GM12892 (cell line): Measurements from ENCODE around the gene CD55.

Experiments
- POLR2A ChIP-seq: IDR thresholded peaks from 2 replicates; pipeline ENCODE4 v1.6.1; 2011; ENCODE audit warnings: low read depth, low read length, control low read depth
- POLR2AphosphoS5 ChIP-seq: IDR thresholded peaks from 2 replicates; pipeline ENCODE4 v1.6.1; 2011; ENCODE audit warnings: low read depth, low read length, control low read depth
- TAF1 ChIP-seq: IDR thresholded peaks from 2 replicates; pipeline ENCODE4 v1.6.1; 2011; ENCODE audit warnings: low read depth, mild to moderate bottlenecking, control low read depth, low read length, borderline replicate concordance

- TF ChIP-seq POLR2A (no peak), POLR2AphosphoS5 (no peak), TAF1 (no peak)
Measured at GRCh38 chr1:207318072-207318619, 3.3 kb upstream of the CD55 start.
